Measurements from ENCODE around the gene RIC1.

- TF ChIP-seq CTCF (IDR thresholded peaks at IDR 0.05): no peak
- TF ChIP-seq POLR2AphosphoS5 (IDR thresholded peaks at IDR 0.05): no peak
These were observed 92.6 kb downstream of the RIC1 start for GRCh38 chr9:5721279-5722087.

Data from breast epithelium (tissue), 3 donors.